T-helper 17 cell (primary cell): ENCODE data around the gene JAZF1. TPM values are rescaled to one million over a fixed set of nuclear protein-coding genes. Genes with fewer than 3 reads are reported as not detected.
"Not testable (repeated sequence)": the region's sequence is repeated elsewhere in the genome, so short reads cannot be mapped to it uniquely, and the experiment has no call there.

Experiments used
- ATAC-seq: fragments of 150-1000 bp; cut with Tn5 transposase; 2 replicates; pipeline ENCODE4 v1.10.0; 2021; ENCODE audit warnings: mild to moderate bottlenecking, moderate library complexity
- DNase-seq, 3 donors: peaks; one replicate each; pipeline versions ENCODE4 v3.0.0 to v3.0.0-alpha.2; 2020 to 2021
- H3K9me3 ChIP-seq: one replicate; pipeline ENCODE4 v1.7.0; 2013; ENCODE audit warnings: low read length, mild to moderate bottlenecking; ENCODE audit not compliant: control insufficient read depth, poor library complexity, severe bottlenecking
- H3K27ac Mint-ChIP-seq: one replicate; pipeline ENCODE4 v1.8.0; 2022; ENCODE audit warnings: mild to moderate bottlenecking, moderate library complexity, mixed read lengths
- H3K27me3 Mint-ChIP-seq: one replicate; pipeline ENCODE4 v1.8.0; 2022; ENCODE audit warnings: mixed read lengths
- H3K36me3 Mint-ChIP-seq: one replicate; pipeline ENCODE4 v1.8.0; 2022; ENCODE audit warnings: low read depth, mixed read lengths
- H3K4me1 Mint-ChIP-seq: one replicate; pipeline ENCODE4 v1.8.0; 2022; ENCODE audit warnings: mild to moderate bottlenecking, mixed read lengths
- H3K4me3 Mint-ChIP-seq: one replicate; pipeline ENCODE4 v1.8.0; 2022; ENCODE audit warnings: mild to moderate bottlenecking, moderate library complexity, mixed read lengths
- total RNA-seq, 4 donors: library from RNA in 2 of 4; stranded (reverse) in 2 of 4; gene quantifications; one replicate each; pipeline ENCODE4 v1.2.3 and lab custom pipeline; 2022 to 2026

The JAZF1 gene
- total RNA-seq, 2 donors from 2014 or later, result 12.4 to 13.4 TPM

DNA sequence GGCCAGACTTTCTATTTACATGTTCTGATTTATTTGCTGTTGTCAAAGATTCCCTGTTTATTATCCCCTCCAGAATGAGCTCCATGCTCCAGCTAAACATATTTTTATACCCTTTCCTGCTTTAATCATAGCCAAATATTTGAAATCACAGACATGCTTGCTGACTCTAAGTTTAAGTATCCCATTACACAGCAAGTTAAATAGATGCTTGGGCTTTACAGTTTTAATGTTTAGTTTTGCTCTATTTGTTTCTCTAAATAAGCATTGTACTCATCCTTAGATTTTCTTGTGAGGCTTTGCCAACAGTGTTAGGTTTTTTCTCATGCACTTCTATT, 243.9 kb downstream of the JAZF1 start:
- Mint-ChIP-seq H3K36me3 (peaks cover 2% of the 10 kb centered on the region), H3K27ac (no peak overlapping the region), H3K27me3 (no peaks in the 10 kb centered on the region), H3K4me3 (no peak overlapping the region), H3K4me1 (peaks cover 6% of the 10 kb centered on the region)
- DNase-seq (no peak), ATAC-seq (no peak)
- no peaks in the 10 kb centered on the region for H3K9me3 ChIP-seq

GRCh38 chr7:27936047-27936767, 244.4 kb downstream of the JAZF1 start:
- no peaks in the 10 kb centered on the region for H3K9me3 ChIP-seq
- H3K4me3 Mint-ChIP-seq, result no peak overlapping the region
- peaks cover 6% of the 10 kb centered on the region for H3K4me1 Mint-ChIP-seq
- ATAC-seq (no peak), DNase-seq (no peak)
- no peaks in the 10 kb centered on the region for H3K27me3 Mint-ChIP-seq
- no peak overlapping the region for H3K27ac Mint-ChIP-seq
- H3K36me3 Mint-ChIP-seq, result peaks cover 2% of the 10 kb centered on the region

DNA sequence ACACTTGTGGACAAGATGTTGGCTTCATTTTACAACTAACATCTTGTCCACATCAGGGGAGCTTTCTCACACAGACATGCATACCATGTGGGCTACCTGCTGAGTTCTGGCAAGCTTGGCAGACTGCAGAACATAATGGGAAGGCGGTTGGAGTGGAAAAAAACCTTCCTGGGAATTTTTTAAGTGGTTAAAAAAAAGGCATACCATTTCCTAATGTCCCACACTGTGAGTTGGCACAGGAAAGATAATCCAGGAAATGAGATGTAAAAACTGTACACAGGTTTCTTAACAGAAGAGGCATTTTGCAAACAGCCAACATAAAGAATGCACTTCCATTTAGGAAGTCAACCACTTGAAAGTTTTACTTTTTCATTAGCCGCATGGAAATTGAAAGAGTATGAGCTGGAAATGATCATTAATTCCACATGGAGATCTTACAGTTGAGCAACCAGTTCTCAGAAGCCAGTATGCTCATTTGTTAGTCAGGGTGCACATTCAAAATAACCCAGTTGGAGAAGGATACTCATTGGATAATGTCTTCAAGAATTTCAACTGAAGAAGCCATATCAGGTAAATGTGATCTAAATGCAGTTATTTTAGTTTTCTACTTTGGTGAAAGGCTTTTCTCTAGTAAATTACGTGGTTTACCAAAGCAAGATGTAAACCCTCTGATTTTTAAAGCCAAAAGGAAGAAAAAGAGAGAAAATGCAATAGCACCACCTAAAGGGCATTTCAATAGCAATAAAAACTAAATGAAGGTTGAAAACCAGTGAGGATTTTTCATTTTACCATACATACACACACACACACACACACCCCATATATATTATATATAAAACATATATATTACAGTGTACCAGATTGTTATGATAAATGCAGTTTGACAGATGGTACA, 246.7 kb downstream of the JAZF1 start:
- ATAC-seq (no peak), DNase-seq (no peak)
- Mint-ChIP-seq H3K27me3 (no peaks in the 10 kb centered on the region), H3K36me3 (no peaks in the 10 kb centered on the region), H3K4me1 (peaks cover 4% of the 10 kb centered on the region), H3K27ac (no peak overlapping the region), H3K4me3 (no peak overlapping the region)
- no peaks in the 10 kb centered on the region for H3K9me3 ChIP-seq

- DNase-seq (no peak), ATAC-seq (no peak)
- H3K4me3 Mint-ChIP-seq, result no peak overlapping the region
- H3K36me3 Mint-ChIP-seq, result no peaks in the 10 kb centered on the region
- peaks cover 5% of the 10 kb centered on the region for H3K4me1 Mint-ChIP-seq
- no peak overlapping the region for H3K27ac Mint-ChIP-seq
- no peaks in the 10 kb centered on the region for H3K27me3 Mint-ChIP-seq
- no peaks in the 10 kb centered on the region for H3K9me3 ChIP-seq
Observed at GRCh38 chr7:27930910-27931476, 249.6 kb downstream of the JAZF1 start.

- Mint-ChIP-seq H3K27me3 (no peaks in the 10 kb centered on the region), H3K4me3 (no peak overlapping the region), H3K4me1 (peaks cover 5% of the 10 kb centered on the region)
Observed at GRCh38 chr7:27929127-27929526, 251.5 kb downstream of the JAZF1 start.

GRCh38 chr7:27928001-27928400, 252.6 kb downstream of the JAZF1 start:
- H3K9me3 ChIP-seq, result no peaks in the 10 kb centered on the region
- Mint-ChIP-seq H3K4me3 (no peak overlapping the region), H3K4me1 (peaks cover 5% of the 10 kb centered on the region), H3K36me3 (no peaks in the 10 kb centered on the region), H3K27me3 (no peaks in the 10 kb centered on the region), H3K27ac (no peak overlapping the region)
- DNase-seq (no peak), ATAC-seq (no peak)

More at GRCh38 chr7:27929127-27929526, 251.5 kb downstream of the JAZF1 start:
- Mint-ChIP-seq H3K36me3 (no peaks in the 10 kb centered on the region), H3K27ac (peak overlapping the region; percentile 14)
- DNase-seq, result no peak
- no peaks in the 10 kb centered on the region for H3K9me3 ChIP-seq
- ATAC-seq, result no peak

GRCh38 chr7:27925573-27926201, 254.9 kb downstream of the JAZF1 start:
- ATAC-seq (no peak), DNase-seq (no peak)
- Mint-ChIP-seq H3K36me3 (no peaks in the 10 kb centered on the region), H3K4me1 (peaks cover 5% of the 10 kb centered on the region), H3K4me3 (no peak overlapping the region), H3K27ac (no peak overlapping the region), H3K27me3 (no peaks in the 10 kb centered on the region)
- no peaks in the 10 kb centered on the region for H3K9me3 ChIP-seq

GRCh38 chr7:27923642-27923980, 257.0 kb downstream of the JAZF1 start:
- Mint-ChIP-seq H3K4me1 (peaks cover 4% of the 10 kb centered on the region), H3K27ac (no peak overlapping the region), H3K27me3 (no peaks in the 10 kb centered on the region), H3K4me3 (no peak overlapping the region), H3K36me3 (no peaks in the 10 kb centered on the region)
- H3K9me3 ChIP-seq, result no peaks in the 10 kb centered on the region
- no peak for DNase-seq
- ATAC-seq, result no peak

- no peak overlapping the region for H3K27ac Mint-ChIP-seq
- H3K9me3 ChIP-seq, result no peaks in the 10 kb centered on the region
- no peak overlapping the region for H3K4me3 Mint-ChIP-seq
- H3K36me3 Mint-ChIP-seq, result no peaks in the 10 kb centered on the region
- DNase-seq, result no peak
- ATAC-seq, result no peak
- H3K27me3 Mint-ChIP-seq, result no peaks in the 10 kb centered on the region
- H3K4me1 Mint-ChIP-seq, result peaks cover 2% of the 10 kb centered on the region
Observed at GRCh38 chr7:27922907-27923641, 257.5 kb downstream of the JAZF1 start.

DNA sequence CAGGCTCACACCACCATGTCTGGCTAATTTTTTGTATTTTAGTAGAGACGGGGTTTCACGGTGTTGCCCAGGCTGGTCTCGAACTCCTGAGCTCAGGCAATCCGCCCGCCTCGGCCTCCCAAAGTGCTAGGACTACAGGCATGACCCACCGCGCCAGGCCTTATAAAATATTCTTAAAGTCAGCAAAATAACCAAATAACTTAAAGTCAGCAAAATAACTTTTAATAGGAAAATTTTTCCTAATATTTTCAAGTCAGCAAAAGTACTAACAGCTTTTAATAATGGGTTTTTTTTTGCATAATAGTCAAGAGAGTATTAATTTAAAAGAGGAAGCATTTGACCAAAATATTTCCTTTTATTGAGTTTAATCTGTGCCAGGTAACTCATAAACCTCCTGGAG, 258.2 kb downstream of the JAZF1 start:
- DNase-seq, H3K4me1 Mint-ChIP-seq, H3K36me3 Mint-ChIP-seq, H3K9me3 ChIP-seq, H3K27ac Mint-ChIP-seq, ATAC-seq, H3K4me3 Mint-ChIP-seq, H3K27me3 Mint-ChIP-seq: not testable (repeated sequence)

GRCh38 chr7:27921081-27921836, 259.3 kb downstream of the JAZF1 start:
- H3K27me3 Mint-ChIP-seq, result no peaks in the 10 kb centered on the region
- H3K4me1 Mint-ChIP-seq, result peaks cover 2% of the 10 kb centered on the region
- DNase-seq (no peak), ATAC-seq (no peak)
- H3K36me3 Mint-ChIP-seq, result no peaks in the 10 kb centered on the region
- no peaks in the 10 kb centered on the region for H3K9me3 ChIP-seq
- H3K27ac Mint-ChIP-seq, result no peak overlapping the region
- no peak overlapping the region for H3K4me3 Mint-ChIP-seq

DNA sequence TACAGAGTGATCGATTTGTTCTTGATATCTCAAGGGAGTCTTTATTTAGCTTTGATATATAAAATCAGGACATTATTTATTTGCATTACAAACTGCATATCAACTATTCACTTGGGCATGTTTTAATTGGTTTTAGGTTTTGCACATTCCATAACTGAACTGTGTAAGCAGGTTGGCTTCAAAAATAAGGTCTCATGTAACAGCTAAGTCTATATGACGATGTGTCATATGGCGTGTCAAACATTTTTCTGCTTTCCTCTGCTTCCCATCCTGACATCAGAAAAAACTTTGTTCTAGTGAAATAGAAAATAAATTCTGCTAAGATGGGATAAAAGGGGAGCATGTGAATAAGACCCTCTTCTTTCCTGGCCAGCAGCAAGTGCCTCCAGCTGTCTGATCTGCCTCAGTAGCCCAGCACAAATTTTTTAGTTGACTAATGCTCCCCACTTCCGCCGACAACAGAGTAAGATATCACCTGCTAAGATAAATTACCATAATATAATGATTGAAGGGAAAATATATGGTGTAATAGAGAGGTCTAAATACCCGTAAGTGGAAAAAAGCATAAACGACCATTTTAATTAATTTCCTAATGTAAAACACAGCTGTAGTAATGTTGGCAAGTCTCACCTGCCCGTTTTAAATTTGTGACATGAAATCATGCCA, 260.2 kb downstream of the JAZF1 start:
- no peak for DNase-seq
- H3K9me3 ChIP-seq, result no peaks in the 10 kb centered on the region
- no peaks in the 10 kb centered on the region for H3K36me3 Mint-ChIP-seq
- no peak for ATAC-seq
- H3K4me3 Mint-ChIP-seq, result no peak overlapping the region
- no peak overlapping the region for H3K27ac Mint-ChIP-seq
- peaks cover 2% of the 10 kb centered on the region for H3K4me1 Mint-ChIP-seq
- no peaks in the 10 kb centered on the region for H3K27me3 Mint-ChIP-seq
